Lower lobe of right lung (tissue), 2 donors: ENCODE results near the gene APOO. TPM values are rescaled to one million over a fixed set of nuclear protein-coding genes. Genes with fewer than 3 reads are reported as not detected.
A peak's percentile ranks its signal among the peaks of the same experiment; 100 is the strongest.

Source experiments
- ATAC-seq, 2 donors: fragments of 200-7000 bp; cut with Tn5 transposase; one replicate each; pipeline ENCODE4 v1.9.1; 2020 to 2022; ENCODE audit warnings: mild to moderate bottlenecking in 2 of 2, moderate library complexity in 2 of 2
- DNase-seq: peaks from one replicate; pipeline ENCODE4 v3.0.0-alpha.2; 2020
- H3K27ac ChIP-seq: fragments of 200-600 bp; one replicate; pipeline ENCODE4 v1.8.0; 2022
- H3K27me3 ChIP-seq: fragments of 200-600 bp; one replicate; pipeline ENCODE4 v1.8.0; 2022; ENCODE audit warnings: low read depth
- H3K36me3 ChIP-seq: fragments of 200-600 bp; one replicate; pipeline ENCODE4 v1.8.0; 2022; ENCODE audit warnings: mild to moderate bottlenecking
- H3K4me1 ChIP-seq: fragments of 200-600 bp; one replicate; pipeline ENCODE4 v1.8.0; 2022
- H3K4me3 ChIP-seq: fragments of 200-600 bp; one replicate; pipeline ENCODE4 v1.8.0; 2022; ENCODE audit warnings: mild to moderate bottlenecking
- H3K9me3 ChIP-seq: fragments of 200-600 bp; one replicate; pipeline ENCODE4 v1.8.0; 2022
- CTCF ChIP-seq: fragments of 200-600 bp; IDR thresholded peaks from one replicate; pipeline ENCODE4 v1.8.0; 2022; ENCODE audit warnings: antibody characterized with exemption, mild to moderate bottlenecking
- intact Hi-C: fragments of 100-400 bp; cut with DNase I; formaldehyde crosslinking; loops from one replicate; pipeline ENCODE4 v1.11.0; 2022
- total RNA-seq: library from RNA; stranded (reverse); fragmentation: NEBNext Ultra II Directional; extraction: Animal tissue kit (Norgen Biotek cat#: 25700); gene quantifications from one replicate; pipeline ENCODE4 v1.2.1, GENCODE V29; 2021
- donor health status: DM: no; HTN: yes; CAD: no; lungs with severe emphysema.

Gene APOO
- total RNA-seq, 1 donor from 2014 or later = 15.9 TPM

GRCh38 chrX:23810279-23810678 is 97.5 kb downstream of the APOO start:
- Histone ChIP-seq H3K9me3 (no peaks in the 10 kb centered on the region), H3K4me1 (no peaks in the 10 kb centered on the region), H3K27ac (no peak overlapping the region), H3K27me3 (no peaks in the 10 kb centered on the region), H3K4me3 (no peak overlapping the region), H3K36me3 (no peaks in the 10 kb centered on the region)
- DNase-seq (no peak), ATAC-seq (no peak)
- TF ChIP-seq CTCF = no peak
- intact Hi-C loops = no loop called here

- ATAC-seq = peak; percentile 28 to 60
- Histone ChIP-seq H3K4me1 (peaks cover 7% of the 10 kb centered on the region), H3K36me3 (no peaks in the 10 kb centered on the region), H3K9me3 (no peaks in the 10 kb centered on the region), H3K4me3 (no peak overlapping the region), H3K27me3 (no peaks in the 10 kb centered on the region), H3K27ac (no peak overlapping the region)
- TF ChIP-seq CTCF = no peak
- DNase-seq = peak; percentile 44
- intact Hi-C loops = no loop called here
Measured at GRCh38 chrX:23805389-23805788, 102.3 kb downstream of the APOO start.

GRCh38 chrX:23804578-23804977 is 103.2 kb downstream of the APOO start:
- intact Hi-C loops = no loop called here
- no peaks in the 10 kb centered on the region for H3K9me3 ChIP-seq
- peaks cover 7% of the 10 kb centered on the region for H3K4me1 ChIP-seq
- ATAC-seq = no peak
- no peaks in the 10 kb centered on the region for H3K36me3 ChIP-seq
- no peak overlapping the region for H3K4me3 ChIP-seq
- no peaks in the 10 kb centered on the region for H3K27me3 ChIP-seq
- H3K27ac ChIP-seq = peak overlapping the region; percentile 64
- no peak for DNase-seq
- no peak for TF ChIP-seq CTCF

GRCh38 chrX:23803931-23804381 is 103.8 kb downstream of the APOO start:
- TF ChIP-seq CTCF = no peak
- Histone ChIP-seq H3K4me1 (peaks cover 7% of the 10 kb centered on the region), H3K36me3 (no peaks in the 10 kb centered on the region), H3K27ac (peak overlapping the region; percentile 64), H3K4me3 (no peak overlapping the region), H3K27me3 (no peaks in the 10 kb centered on the region), H3K9me3 (no peaks in the 10 kb centered on the region)
- DNase-seq (peak; percentile 45), ATAC-seq (peak; percentile 83 to 86)
- intact Hi-C loops = no loop called here

- H3K27ac ChIP-seq = no peak overlapping the region
- TF ChIP-seq CTCF = no peak
- no peak overlapping the region for H3K4me3 ChIP-seq
- DNase-seq (no peak), ATAC-seq (no peak)
- intact Hi-C loops = no loop called here
- H3K27me3 ChIP-seq = no peaks in the 10 kb centered on the region
- no peaks in the 10 kb centered on the region for H3K9me3 ChIP-seq
- no peaks in the 10 kb centered on the region for H3K36me3 ChIP-seq
- H3K4me1 ChIP-seq = peaks cover 7% of the 10 kb centered on the region
Measured at GRCh38 chrX:23802431-23802830, 105.3 kb downstream of the APOO start.
